Measurements from ENCODE around the gene ZBTB44.
"Not testable (repeated sequence)": the region's sequence is repeated elsewhere in the genome, so short reads cannot be mapped to it uniquely, and the experiment has no call there.

Gene ZBTB44, protein sequence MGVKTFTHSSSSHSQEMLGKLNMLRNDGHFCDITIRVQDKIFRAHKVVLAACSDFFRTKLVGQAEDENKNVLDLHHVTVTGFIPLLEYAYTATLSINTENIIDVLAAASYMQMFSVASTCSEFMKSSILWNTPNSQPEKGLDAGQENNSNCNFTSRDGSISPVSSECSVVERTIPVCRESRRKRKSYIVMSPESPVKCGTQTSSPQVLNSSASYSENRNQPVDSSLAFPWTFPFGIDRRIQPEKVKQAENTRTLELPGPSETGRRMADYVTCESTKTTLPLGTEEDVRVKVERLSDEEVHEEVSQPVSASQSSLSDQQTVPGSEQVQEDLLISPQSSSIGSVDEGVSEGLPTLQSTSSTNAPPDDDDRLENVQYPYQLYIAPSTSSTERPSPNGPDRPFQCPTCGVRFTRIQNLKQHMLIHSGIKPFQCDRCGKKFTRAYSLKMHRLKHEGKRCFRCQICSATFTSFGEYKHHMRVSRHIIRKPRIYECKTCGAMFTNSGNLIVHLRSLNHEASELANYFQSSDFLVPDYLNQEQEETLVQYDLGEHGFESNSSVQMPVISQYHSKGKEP

DNA sequence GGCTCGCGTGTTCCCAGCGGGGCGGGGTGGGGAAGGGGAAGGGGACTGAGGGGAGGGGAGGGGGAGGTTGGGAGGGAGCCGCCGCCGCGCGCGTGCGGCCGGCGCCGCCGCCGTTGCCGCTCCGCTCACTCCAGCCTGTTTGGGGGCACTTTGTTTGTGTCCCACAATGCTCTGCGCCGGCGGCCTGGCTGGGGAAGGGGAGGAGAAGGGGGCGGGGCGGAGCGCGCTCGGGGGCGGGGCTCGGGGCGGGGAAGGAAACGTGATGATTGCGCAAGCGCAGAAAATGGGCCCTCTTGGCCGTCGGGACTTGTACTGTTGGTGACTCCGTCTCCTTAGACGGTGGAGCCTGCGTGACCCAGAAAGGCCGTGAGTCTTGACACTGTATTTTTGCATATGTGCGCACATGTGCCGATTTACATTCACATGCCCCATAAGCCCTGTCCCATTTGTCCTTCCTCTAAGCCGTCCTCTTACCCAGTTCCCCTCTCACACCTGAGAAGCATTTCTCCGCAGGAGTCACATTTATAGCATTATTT is at the start of gene ZBTB44:
TSS of gene ZBTB44 (minus strand) at position 168 of the 536 bp plus-strand sequence. CDS start 53,044 bp downstream, outside the sequence.
- peak; percentile 68 for DNase-seq (ENCODE audit: low read depth)

GRCh38 chr11:130359419-130359818 is 44.7 kb upstream of the ZBTB44 start:
- DNase-seq (ENCODE audit: low read depth), result no peak

DNA sequence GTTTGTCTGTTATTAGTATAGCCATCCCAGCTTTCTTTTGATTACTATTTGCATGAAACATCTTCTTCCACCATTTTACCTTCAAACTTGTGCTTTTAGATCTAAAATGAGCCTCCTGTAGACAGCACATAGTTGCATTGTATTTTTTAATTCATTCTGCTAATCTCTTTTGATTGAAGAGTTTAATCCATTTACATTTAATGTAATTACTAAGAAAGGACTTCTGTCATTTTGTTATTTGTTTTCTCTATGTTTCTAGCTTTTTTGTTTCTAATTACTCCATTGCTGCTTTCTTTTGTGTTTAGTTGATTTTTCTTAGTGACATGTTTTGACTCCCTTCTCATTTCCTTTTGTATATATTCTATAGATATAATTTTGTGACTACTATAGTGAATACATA is 43.7 kb upstream of the ZBTB44 start:
- DNase-seq (ENCODE audit: low read depth), result no peak

DNA sequence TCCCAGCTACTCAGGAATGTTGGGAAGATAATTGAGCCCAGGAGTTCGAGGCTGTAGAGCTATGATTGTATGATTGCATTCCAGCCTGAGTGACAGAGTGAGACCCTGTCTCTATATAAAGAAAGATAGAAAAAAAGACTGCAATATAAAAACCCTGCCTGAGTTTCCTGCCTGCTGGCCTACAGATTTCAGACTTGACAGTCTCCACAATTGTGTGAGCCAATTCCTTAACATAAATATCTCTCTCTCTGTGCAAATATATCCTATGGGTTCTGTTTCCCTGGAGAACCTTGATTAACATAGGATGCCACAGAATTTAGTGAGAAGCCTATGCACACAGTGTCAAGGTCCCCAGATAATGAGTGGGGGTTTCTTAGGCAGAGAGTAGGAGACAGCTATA is 32.5 kb upstream of the ZBTB44 start:
- no peak for DNase-seq (ENCODE audit: low read depth)

GRCh38 chr11:130344841-130345240 is 30.1 kb upstream of the ZBTB44 start:
- no peak for DNase-seq (ENCODE audit: low read depth)

DNA sequence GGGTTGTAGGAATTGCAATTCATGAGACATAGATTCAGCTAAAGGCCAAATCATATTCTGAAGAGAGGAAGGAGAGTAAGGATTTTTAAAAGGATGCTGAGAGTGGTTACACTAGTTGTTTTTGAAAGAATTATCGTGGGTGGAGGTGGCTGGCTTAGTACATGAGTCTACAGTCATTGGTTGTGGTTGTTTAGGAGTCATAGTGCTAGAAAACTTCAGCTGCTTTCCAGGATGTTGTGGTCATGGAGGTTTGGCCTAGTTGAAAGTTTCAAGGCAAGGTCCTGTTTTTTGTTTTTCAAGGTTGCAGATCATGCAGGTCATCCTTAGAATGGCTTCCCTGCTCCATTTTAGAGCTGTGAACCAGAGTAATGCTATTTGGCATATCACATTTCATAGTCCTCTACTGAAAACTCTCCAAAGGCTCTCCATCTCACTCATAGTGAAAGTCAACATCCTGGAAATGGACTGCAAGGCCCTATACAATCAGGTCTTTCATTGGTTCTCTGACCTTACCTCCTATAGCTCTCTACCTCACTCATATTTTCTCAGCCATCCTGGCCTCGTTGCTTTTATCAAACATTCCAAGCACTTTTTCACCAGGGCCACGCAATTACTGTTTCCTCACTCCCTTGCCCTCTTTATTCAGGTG is 26.1 kb upstream of the ZBTB44 start:
- DNase-seq (ENCODE audit: low read depth), result no peak

GRCh38 chr11:130338667-130339066 is 23.9 kb upstream of the ZBTB44 start:
- DNase-seq (ENCODE audit: low read depth), result no peak

GRCh38 chr11:130337281-130338089 is 22.8 kb upstream of the ZBTB44 start:
- no peak for DNase-seq (ENCODE audit: low read depth)

DNA sequence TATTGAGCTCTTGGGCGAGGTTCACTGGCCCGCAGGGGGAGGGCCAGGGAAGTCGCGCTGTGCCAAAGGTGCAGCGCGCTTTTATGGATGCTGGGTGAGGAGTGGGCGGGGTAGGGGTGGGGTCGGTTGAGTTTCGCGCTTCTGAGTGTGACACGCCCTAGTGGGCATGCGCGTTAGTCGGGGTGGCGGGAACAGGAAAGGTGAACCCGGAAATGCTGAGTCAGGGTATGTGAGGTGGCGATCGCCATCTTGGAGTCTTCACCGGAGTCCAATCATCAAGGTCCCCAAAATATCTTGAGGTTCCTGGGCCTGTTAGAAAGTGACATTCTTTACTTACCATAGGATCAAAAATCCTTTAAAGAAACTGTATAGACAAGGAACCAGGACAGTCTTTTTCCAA is 16.7 kb upstream of the ZBTB44 start:
- DNase-seq (ENCODE audit: low read depth), result not testable (repeated sequence)

GRCh38 chr11:130330101-130330684 is 15.5 kb upstream of the ZBTB44 start:
- DNase-seq (ENCODE audit: low read depth), result no peak

- DNase-seq (ENCODE audit: low read depth), result no peak
Measured at GRCh38 chr11:130328420-130328819, 13.7 kb upstream of the ZBTB44 start.

DNA sequence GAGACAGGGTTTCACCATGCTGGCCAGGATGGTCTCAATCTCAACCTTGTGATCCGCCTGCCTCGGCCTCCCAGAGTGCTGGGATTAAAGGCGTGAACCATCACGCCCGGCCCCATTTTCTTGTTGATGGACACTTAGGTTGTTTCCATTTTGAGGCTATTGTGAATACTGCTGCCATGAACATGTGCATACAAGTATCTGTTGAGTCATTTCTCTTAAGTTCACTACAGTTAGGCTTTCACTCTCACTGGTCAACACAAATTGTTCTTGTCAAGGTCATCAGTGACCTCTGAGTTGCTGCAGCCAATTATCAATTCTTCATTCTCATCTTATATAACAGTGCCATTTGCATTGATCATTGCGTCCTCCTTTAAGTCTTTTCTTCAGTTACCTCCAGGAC is 13.0 kb upstream of the ZBTB44 start:
- no peak for DNase-seq (ENCODE audit: low read depth)

GRCh38 chr11:130325691-130326090 is 11.0 kb upstream of the ZBTB44 start:
- no peak for DNase-seq (ENCODE audit: low read depth)

DNA sequence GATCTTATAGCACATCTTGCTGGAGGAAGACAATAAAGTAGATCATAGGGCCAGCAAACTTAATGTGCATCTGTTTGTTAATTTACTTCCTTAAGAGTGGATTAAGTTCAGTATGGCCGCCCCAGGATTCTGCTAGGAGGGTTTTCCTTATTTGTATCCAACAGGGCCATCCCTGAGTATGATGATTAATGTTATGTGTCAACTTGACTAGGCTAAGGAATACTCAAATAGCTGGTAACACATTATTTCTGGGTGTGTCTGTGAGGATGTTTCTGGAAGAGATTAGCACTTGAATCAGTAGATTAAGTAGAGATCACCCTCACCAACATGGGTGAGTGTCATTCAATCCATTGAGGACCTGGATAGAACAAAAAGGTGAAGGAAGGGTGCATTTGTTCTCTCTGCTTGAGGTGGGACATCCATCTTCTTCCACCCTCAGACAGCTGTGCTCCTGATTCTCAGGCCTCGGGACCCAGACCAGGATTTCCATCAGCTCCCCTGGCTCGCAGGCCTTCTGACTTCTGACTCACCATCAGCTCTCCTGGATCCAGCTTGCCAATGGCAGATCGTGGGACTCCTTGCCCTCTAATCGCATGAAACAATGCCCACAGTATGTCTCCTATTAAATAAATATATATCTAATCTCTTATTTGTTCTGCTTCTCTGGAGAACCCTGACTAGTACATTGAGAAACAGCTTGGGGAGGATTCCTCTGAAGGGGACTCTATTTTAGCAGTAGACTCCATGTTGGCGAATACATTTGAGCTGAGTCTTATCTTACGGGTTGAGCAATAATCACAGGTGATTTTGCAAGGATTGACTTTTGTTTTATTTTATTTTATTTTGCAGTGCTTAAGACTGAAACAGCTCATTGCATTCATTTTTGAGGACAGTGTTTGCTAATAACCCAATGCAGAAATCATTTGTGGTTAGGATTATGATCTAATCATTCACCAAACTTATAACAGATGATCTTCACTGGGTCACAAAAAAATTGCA is 9.0 kb upstream of the ZBTB44 start:
- peak; percentile 22 for DNase-seq (ENCODE audit: low read depth)

DNA sequence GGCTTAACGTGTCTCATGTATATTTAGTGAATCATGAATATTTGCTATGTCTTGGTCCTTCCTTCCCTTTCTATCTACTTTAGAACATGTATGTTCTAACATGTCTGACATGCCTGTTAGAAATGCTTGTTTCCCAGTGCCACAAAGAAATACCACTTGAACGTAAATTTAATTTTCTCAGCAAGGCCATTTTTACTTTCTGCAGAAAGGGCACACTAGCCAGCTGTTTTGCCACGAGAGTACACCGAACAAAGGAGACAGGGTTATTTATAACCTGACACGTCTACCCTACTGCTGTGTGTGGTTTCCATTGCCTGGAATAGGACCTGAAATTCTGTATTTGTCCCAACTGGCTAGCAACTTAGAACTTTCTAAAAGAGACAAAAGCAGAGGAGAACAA is 7.4 kb upstream of the ZBTB44 start:
- no peak for DNase-seq (ENCODE audit: low read depth)

DNA sequence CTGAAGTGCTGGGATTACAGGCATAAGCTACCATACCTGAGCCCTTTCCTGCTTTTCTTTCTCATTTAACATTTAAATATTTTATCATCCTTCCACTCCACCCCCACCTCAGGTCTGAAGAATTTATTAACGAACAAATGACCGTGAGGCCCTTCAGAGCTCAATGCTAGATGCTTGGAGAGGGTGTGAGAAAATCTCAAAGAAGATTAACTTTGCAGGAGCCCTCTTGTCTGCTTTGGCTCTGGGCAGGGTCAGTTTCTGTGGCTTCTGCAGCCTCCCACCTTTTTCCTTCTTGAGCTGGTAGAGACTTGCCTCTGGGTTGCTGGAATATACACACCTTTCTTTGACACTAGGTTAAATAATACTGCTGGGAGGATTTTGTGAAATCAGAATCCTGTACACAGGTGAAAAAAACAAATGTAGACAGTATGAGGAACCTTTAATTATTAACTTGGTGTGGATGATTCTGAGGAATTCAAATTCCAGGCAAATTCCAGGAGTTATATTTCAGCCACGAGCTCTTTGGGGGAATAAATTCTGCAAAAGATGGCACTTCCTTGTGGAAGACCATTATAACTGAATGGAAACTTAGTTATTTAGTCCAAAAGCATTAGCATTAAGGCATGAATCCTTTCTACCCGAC is 3.4 kb upstream of the ZBTB44 start:
- DNase-seq (ENCODE audit: low read depth), result no peak

DNA sequence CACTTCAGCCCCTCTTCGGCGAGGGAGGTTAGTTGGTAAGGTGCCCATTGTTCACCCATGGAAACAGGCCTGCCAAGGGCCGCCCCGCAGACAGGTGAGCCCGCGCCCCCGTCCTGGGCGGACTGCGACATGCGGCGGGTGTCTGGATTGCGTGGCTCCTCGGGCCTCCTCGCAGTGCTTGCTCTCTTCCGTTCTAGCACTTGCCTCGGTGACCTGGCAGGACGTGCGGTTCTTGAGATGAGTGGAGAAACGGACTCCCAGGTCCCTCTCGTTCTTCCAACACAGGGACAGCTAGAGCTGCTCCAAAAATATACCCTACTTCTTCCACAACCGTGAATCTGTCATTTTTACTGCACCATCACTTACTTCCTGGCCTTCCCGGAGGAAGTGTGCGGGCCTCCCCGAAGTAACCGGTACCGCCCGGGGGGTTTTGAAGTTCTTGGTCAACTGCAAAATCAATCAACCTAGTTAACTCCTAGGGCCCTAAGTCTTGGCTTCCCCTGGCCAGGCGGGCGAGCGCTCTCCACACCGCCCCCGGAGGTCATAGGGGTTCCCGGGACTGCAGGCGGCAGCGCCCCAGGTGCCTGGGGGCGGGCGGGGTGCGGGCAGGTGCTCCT is 745 bp upstream of the ZBTB44 start:
- no peak for DNase-seq (ENCODE audit: low read depth)

- DNase-seq (ENCODE audit: low read depth), result peak; percentile 3
Measured at GRCh38 chr11:130314184-130314749, 450 bp downstream of the ZBTB44 start.

All from GM04504 (cell line).